Activated CD4-positive, alpha-beta memory T cell treated with anti-CD3 and anti-CD28 coated beads for 36 hours (primary cell): Measurements from ENCODE around the gene ABCB11. TPM values are rescaled to one million over a fixed set of nuclear protein-coding genes. Genes with fewer than 3 reads are reported as not detected.
A peak's percentile ranks its signal among the peaks of the same experiment; 100 is the strongest.

Experiments
- CTCF ChIA-PET: fragments of 350-600 bp; sonication (Branson Sonifier 250); formaldehyde crosslinking; loops from one replicate; lab custom pipeline; 2021; ENCODE audit warnings: antibody characterized with exemption, inconsistent platforms; lab: Charles Lee
- POLR2A ChIA-PET: fragments of 350-600 bp; sonication (Branson Sonifier 250); formaldehyde crosslinking; loops from one replicate; lab custom pipeline; 2021; ENCODE audit warnings: antibody characterized with exemption; lab: Charles Lee
- DNase-seq: peaks from one replicate; pipeline ENCODE4 v3.0.0-alpha.2; 2020
- H3K27ac Mint-ChIP-seq: one replicate; pipeline ENCODE4 v1.8.0; 2021; ENCODE audit warnings: mixed read lengths
- H3K27me3 Mint-ChIP-seq: one replicate; pipeline ENCODE4 v1.8.0; 2021; ENCODE audit warnings: mixed read lengths
- H3K36me3 Mint-ChIP-seq: one replicate; pipeline ENCODE4 v1.8.0; 2021; ENCODE audit warnings: mixed read lengths
- H3K4me1 Mint-ChIP-seq: one replicate; pipeline ENCODE4 v1.8.0; 2021; ENCODE audit warnings: low read depth, mixed read lengths
- H3K4me3 Mint-ChIP-seq: one replicate; pipeline ENCODE4 v1.8.0; 2021; ENCODE audit warnings: mild to moderate bottlenecking, mixed read lengths
- H3K9me3 Mint-ChIP-seq: one replicate; pipeline ENCODE4 v1.8.0; 2021; ENCODE audit warnings: mixed read lengths
- intact Hi-C: fragments of 100-400 bp; cut with micrococcal nuclease; formaldehyde crosslinking; loops from one replicate; pipeline ENCODE4 v1.15.1; 2023
- total RNA-seq, 2 experiments: library from RNA; stranded (reverse); gene quantifications; one replicate each; pipeline ENCODE4 v1.2.3, GENCODE V29; 2021

ABCB11 gene
- not detected for total RNA-seq

GRCh38 chr2:169031202-169031601 is at the start of gene ABCB11:
TSS of gene ABCB11 (minus strand) at chr2:169031324. CDS start at chr2:169018125, 13,199 bp downstream.
- no peak for DNase-seq
- ChIA-PET CTCF (no interaction called here), POLR2A (no interaction called here)
- intact Hi-C loops: no loop called here
- Mint-ChIP-seq H3K4me3 (no peak within 1 kb of the TSS), H3K36me3 (no peaks in the 10 kb centered on the region), H3K27ac (no peak within 1 kb of the TSS), H3K9me3 (peaks cover 10% of the 10 kb centered on the region), H3K27me3 (no peaks in the 10 kb centered on the region), H3K4me1 (peaks cover 5% of the 10 kb centered on the region)

- H3K36me3 Mint-ChIP-seq: peaks cover 4% of the 10 kb centered on the region
- DNase-seq: no peak
- H3K27ac Mint-ChIP-seq: no peak overlapping the region
- peaks cover 2% of the 10 kb centered on the region for H3K27me3 Mint-ChIP-seq
- ChIA-PET POLR2A (no interaction called here), CTCF (no interaction called here)
- no peak overlapping the region for H3K4me3 Mint-ChIP-seq
- intact Hi-C loops: no loop called here
- no peaks in the 10 kb centered on the region for H3K9me3 Mint-ChIP-seq
- H3K4me1 Mint-ChIP-seq: peaks cover 4% of the 10 kb centered on the region
These were observed 49.3 kb upstream of the ABCB11 start for GRCh38 chr2:169080250-169081069.

- ChIA-PET POLR2A (no interaction called here), CTCF (interaction anchor here (0.7 kb wide), 1 partner anchor 64 kb away, joined by 5 read pairs; no protein-coding TSS in a partner anchor)
- no peak overlapping the region for H3K4me3 Mint-ChIP-seq
- intact Hi-C loops: no loop called here
- peaks cover 19% of the 10 kb centered on the region for H3K4me1 Mint-ChIP-seq
- no peaks in the 10 kb centered on the region for H3K36me3 Mint-ChIP-seq
- H3K27me3 Mint-ChIP-seq: peaks cover 2% of the 10 kb centered on the region
- no peak overlapping the region for H3K27ac Mint-ChIP-seq
- H3K9me3 Mint-ChIP-seq: no peaks in the 10 kb centered on the region
- no peak for DNase-seq
These were observed 46.6 kb upstream of the ABCB11 start for GRCh38 chr2:169077674-169078240.

- H3K36me3 Mint-ChIP-seq: peaks cover 3% of the 10 kb centered on the region
- POLR2A ChIA-PET: interaction anchor here (0.7 kb wide), 1 partner anchor 49 kb away, joined by 3 read pairs; no protein-coding TSS in a partner anchor
- peaks cover 37% of the 10 kb centered on the region for H3K4me1 Mint-ChIP-seq
- no peak for DNase-seq
- no peaks in the 10 kb centered on the region for H3K9me3 Mint-ChIP-seq
- intact Hi-C loops: loop anchor here (1.0 kb wide), 1 partner anchor 33 kb away; no protein-coding TSS in a partner anchor
- H3K27me3 Mint-ChIP-seq: peaks cover 4% of the 10 kb centered on the region
- H3K27ac Mint-ChIP-seq: peak overlapping the region; percentile 66
- CTCF ChIA-PET: interaction anchor here (1.7 kb wide), 1 partner anchor 36 kb away, joined by 4 read pairs; no protein-coding TSS in a partner anchor
- H3K4me3 Mint-ChIP-seq: no peak overlapping the region
These were observed 43.0 kb upstream of the ABCB11 start for GRCh38 chr2:169073963-169074751.

GRCh38 chr2:169073211-169073962 is 42.3 kb upstream of the ABCB11 start:
- Mint-ChIP-seq H3K36me3 (peaks cover 3% of the 10 kb centered on the region), H3K27me3 (peaks cover 4% of the 10 kb centered on the region), H3K27ac (peak overlapping the region; percentile 66), H3K9me3 (no peaks in the 10 kb centered on the region), H3K4me3 (no peak overlapping the region), H3K4me1 (peaks cover 41% of the 10 kb centered on the region)
- ChIA-PET CTCF (no interaction called here), POLR2A (interaction anchor here (0.7 kb wide), 1 partner anchor 48 kb away, joined by 3 read pairs; no protein-coding TSS in a partner anchor)
- intact Hi-C loops: no loop called here
- DNase-seq: no peak

GRCh38 chr2:169072163-169072925 is 41.2 kb upstream of the ABCB11 start:
- intact Hi-C loops: no loop called here
- Mint-ChIP-seq H3K4me3 (no peak overlapping the region), H3K36me3 (peaks cover 3% of the 10 kb centered on the region), H3K9me3 (no peaks in the 10 kb centered on the region), H3K27me3 (peaks cover 2% of the 10 kb centered on the region), H3K27ac (no peak overlapping the region), H3K4me1 (peaks cover 41% of the 10 kb centered on the region)
- CTCF ChIA-PET: interaction anchor here (0.7 kb wide), 1 partner anchor 70 kb away, joined by 3 read pairs; no protein-coding TSS in a partner anchor
- DNase-seq: no peak
- POLR2A ChIA-PET: no interaction called here

GRCh38 chr2:169071455-169071854 is 40.3 kb upstream of the ABCB11 start:
- Mint-ChIP-seq H3K27ac (peak overlapping the region; percentile 49), H3K9me3 (no peaks in the 10 kb centered on the region), H3K4me3 (peak overlapping the region; percentile 33), H3K36me3 (peaks cover 3% of the 10 kb centered on the region), H3K27me3 (peaks cover 2% of the 10 kb centered on the region), H3K4me1 (peaks cover 41% of the 10 kb centered on the region)
- intact Hi-C loops: no loop called here
- CTCF ChIA-PET: interaction anchor here (0.7 kb wide), 1 partner anchor 71 kb away, joined by 3 read pairs; no protein-coding TSS in a partner anchor
- DNase-seq: no peak
- POLR2A ChIA-PET: no interaction called here

GRCh38 chr2:169069833-169070232 is 38.7 kb upstream of the ABCB11 start:
- Mint-ChIP-seq H3K4me3 (peak overlapping the region; percentile 42), H3K27ac (no peak overlapping the region), H3K27me3 (peaks cover 2% of the 10 kb centered on the region), H3K9me3 (no peaks in the 10 kb centered on the region), H3K36me3 (peaks cover 3% of the 10 kb centered on the region), H3K4me1 (peaks cover 41% of the 10 kb centered on the region)
- intact Hi-C loops: loop anchor here (1.0 to 2.0 kb wide), 2 partner anchors 31 to 39 kb away; no protein-coding TSS in a partner anchor
- CTCF ChIA-PET: no interaction called here
- no peak for DNase-seq
- POLR2A ChIA-PET: no interaction called here

- DNase-seq: peak; percentile 68
- H3K27ac Mint-ChIP-seq: no peak within 1 kb of the TSS
- peak within 1 kb of the TSS; percentile 42 for H3K4me3 Mint-ChIP-seq
- H3K36me3 Mint-ChIP-seq: peaks cover 3% of the 10 kb centered on the region
- intact Hi-C loops: loop anchor here (1.0 to 2.0 kb wide), 2 partner anchors 31 to 40 kb away; no protein-coding TSS in a partner anchor
- CTCF ChIA-PET: interaction anchor here (0.9 kb wide), 1 partner anchor 63 kb away, joined by 4 read pairs; no protein-coding TSS in a partner anchor
- H3K4me1 Mint-ChIP-seq: peaks cover 36% of the 10 kb centered on the region
- POLR2A ChIA-PET: no interaction called here
- no peaks in the 10 kb centered on the region for H3K9me3 Mint-ChIP-seq
- H3K27me3 Mint-ChIP-seq: peaks cover 2% of the 10 kb centered on the region
These were observed 38.2 kb upstream of the ABCB11 start, which contains the start of gene DHRS9 for GRCh38 chr2:169069341-169069740. TSS of gene DHRS9 (plus strand) at chr2:169069563. CDS start at chr2:169081582, 12,019 bp downstream.

GRCh38 chr2:169066897-169067296 is 35.8 kb upstream of the ABCB11 start:
- POLR2A ChIA-PET: no interaction called here
- intact Hi-C loops: no loop called here

More at GRCh38 chr2:169066897-169067296, 35.8 kb upstream of the ABCB11 start:
- Mint-ChIP-seq H3K9me3 (no peaks in the 10 kb centered on the region), H3K4me3 (no peak overlapping the region), H3K27ac (no peak overlapping the region), H3K4me1 (peaks cover 14% of the 10 kb centered on the region), H3K36me3 (no peaks in the 10 kb centered on the region), H3K27me3 (peaks cover 2% of the 10 kb centered on the region)
- CTCF ChIA-PET: no interaction called here
- no peak for DNase-seq
